GM19397 (cell line): ENCODE data around the gene TCF15.
"Not testable (repeated sequence)": the region's sequence is repeated elsewhere in the genome, so short reads cannot be mapped to it uniquely, and the experiment has no call there.

Experiments
- ATAC-seq: cut with Tn5 transposase; IDR thresholded peaks from one replicate; pipeline ENCODE4 v1.9.1; 2021; ENCODE audit warnings: mild to moderate bottlenecking, moderate library complexity; ENCODE audit not compliant: unreplicated experiment

TCF15 gene

DNA sequence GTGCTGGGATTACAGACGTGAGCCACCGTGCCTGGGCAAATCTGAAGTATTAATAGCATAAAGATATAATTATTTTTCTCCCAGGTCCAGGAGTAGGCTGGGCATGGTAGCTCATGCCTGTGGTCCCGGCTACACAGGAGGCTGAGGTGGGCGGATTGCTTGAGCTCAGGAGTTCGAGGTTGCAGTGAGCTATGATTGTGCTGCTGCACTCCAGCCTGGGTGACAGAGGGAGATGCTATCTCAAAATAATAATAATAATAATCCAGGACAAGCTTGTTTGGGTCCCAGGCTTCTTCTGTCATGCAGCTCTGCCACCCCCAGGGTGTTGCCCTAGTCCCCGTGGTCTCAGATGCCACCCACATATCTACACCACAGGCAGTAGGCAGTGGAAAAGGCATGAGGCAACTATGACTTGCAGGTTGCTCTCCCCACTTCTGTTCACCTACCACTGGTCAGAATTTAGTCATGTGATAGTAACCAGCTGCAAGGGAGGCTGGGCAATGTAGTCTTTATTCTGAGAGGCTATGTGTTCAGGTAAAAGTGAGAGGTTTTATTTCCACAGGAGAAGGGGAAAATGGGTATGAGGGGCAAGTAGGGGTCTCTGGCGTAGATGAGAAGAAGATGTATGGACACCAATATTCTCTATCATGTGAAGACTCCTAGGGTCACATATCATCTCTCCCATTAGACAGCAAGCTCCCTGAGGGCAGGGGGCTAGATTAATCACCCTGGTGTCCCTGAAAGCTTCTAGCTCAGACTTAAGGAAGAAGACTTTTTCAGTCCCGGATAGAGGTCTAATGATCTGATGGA, 25.7 kb downstream of the TCF15 start:
- ATAC-seq, result no peak

DNA sequence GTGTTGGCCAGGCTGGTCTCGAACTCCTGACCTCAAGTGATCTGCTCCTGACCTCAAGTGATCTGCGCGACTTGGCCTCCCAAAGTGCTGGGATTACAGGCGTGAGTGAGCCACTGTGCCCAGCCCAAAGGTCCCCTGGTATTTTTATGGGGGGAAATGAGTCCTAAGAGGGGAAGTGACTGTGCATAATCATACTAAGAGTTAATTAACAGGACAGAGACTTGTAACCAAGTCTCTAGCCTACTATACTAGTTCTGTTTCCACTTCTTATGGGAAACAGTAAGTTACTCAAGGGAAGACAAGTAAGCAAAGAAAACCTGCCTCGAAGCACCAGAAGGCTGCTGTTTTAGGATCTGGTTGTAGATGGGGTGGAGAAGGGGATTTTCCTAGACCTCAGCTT, 27.9 kb downstream of the TCF15 start:
- ATAC-seq, result no peak

DNA sequence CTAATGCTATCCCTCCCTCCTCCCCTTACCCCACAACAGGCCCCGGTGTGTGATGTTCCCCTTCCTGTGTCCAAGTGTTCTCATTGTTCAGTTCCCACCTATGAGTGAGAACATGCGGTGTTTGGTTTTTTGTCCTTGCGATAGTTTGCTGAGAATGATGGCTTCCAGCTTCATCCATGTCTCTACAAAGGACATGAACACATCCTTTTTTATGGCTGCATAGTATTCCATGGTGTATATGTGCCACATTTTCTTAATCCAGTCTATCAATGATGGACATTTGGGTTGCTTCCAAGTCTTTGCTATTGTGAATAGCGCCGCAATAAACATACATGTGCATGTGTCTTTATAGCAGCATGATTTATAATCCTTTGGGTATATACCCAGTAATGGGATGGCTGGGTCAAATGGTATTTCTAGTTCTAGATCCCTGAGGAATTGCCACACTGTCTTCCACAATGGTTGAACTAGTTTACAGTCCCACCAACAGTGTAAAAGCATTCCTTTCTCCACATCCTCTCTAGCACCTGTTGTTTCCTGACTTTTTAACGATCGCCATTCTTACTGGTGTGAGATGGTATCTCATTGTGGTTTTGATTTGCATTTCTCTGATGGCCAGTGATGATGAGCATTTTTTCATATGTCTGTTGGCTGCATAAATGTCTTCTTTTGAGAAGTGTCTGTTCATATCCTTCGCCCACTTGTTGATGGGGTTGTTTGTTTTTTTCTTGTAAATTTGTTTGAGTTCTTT, 31.0 kb downstream of the TCF15 start:
- not testable (repeated sequence) for ATAC-seq

- no peak for ATAC-seq
Observed at GRCh38 chr20:577167-577791, 32.8 kb downstream of the TCF15 start.

DNA sequence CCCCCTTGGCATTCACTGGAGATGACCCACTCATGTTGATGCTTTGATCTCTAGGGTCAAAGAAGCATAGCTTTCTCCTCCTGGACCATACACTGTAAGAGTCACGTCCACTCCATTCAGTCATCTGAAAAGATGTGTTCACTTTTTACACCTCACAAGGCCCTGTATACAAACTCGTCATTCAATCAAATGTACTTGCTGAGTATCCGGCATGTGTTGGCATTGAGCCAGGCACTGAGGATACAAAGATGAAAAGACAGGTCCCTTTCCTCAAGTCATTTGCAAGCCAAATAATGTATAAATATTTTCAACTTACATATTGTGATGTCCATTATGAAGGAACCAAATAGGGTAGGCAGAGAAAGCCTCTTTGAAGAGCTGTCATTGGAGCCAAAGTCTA, 34.0 kb downstream of the TCF15 start:
- no peak for ATAC-seq

GRCh38 chr20:575230-575629, 34.9 kb downstream of the TCF15 start:
- no peak for ATAC-seq

DNA sequence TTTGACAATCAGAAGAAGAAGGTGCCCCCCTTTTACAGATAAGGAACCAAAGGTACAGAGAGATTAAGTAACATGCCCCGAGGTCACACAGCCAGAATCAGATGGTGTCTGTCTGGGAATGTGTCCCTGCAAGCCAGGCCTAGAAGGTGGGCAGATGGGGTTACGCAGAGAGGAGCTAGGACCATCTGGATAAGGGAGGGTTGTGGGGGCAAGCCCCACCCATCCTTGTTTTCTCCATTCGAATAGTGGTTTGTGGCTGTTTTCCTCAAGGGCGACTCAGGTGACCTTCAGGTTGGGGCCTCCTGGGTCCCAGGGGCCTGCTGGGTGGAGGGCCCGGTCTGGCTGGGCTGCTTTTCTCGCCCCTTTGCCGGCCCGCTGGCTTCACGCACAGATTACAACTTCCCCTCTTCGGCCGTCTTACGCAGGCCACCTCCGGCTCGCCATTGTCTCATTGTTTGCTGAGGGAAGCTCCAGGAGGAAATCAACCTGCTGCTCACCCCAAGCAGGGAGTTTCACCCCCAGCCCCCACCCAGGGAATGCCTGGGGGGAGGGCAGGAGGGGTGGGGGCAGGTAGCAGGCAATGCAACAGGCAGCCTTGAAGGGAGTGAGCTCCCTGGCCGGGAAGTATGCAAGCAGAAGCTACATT, 35.7 kb downstream of the TCF15 start:
- no peak for ATAC-seq

- ATAC-seq, result no peak
Observed at GRCh38 chr20:573414-574296, 36.5 kb downstream of the TCF15 start.

- ATAC-seq, result no peak
Observed at GRCh38 chr20:572727-573126, 37.4 kb downstream of the TCF15 start.

GRCh38 chr20:571754-572441, 38.2 kb downstream of the TCF15 start:
- no peak for ATAC-seq

DNA sequence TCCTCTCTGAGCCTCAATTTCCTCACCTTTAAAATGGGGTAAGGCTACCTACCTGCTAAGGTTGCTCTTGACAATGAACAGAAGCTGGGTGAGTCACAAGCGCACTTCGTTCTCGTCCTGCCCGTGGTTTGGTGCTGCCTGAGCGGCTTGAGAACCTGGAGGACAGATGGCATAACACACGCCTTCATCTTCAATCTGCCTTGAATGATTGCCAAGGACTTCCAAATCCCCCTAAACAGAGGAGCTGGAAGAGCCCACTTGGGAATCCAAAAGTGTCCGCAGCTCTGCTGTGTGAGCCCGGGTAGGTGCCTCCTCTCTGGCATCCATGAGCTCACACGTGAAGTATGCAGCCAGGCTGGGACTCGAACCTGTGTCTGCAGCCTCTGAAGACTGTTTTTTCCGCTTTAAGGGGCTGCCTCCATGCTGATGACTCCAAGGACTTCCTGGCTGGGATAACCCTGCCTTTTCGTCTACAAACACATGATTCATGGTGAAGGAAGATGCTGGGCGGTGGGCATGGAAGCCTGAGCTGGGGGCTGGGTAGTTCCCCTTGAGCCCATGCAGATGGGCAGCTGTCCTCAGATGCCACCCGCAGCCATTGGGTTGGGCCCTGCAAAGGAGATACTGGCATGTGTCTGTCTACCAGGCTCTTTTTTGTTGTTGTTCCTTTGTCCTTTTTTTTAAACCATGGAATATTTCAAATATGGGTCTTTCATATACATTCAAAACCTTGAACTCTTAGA, 41.3 kb downstream of the TCF15 start:
- ATAC-seq, result no peak

- ATAC-seq, result no peak
Observed at GRCh38 chr20:568097-568652, 41.9 kb downstream of the TCF15 start.

GRCh38 chr20:564192-564591, 45.9 kb downstream of the TCF15 start:
- ATAC-seq, result no peak

- no peak for ATAC-seq
Observed at GRCh38 chr20:563187-563586, 46.9 kb downstream of the TCF15 start.

GRCh38 chr20:562232-562897, 47.7 kb downstream of the TCF15 start:
- ATAC-seq, result no peak

DNA sequence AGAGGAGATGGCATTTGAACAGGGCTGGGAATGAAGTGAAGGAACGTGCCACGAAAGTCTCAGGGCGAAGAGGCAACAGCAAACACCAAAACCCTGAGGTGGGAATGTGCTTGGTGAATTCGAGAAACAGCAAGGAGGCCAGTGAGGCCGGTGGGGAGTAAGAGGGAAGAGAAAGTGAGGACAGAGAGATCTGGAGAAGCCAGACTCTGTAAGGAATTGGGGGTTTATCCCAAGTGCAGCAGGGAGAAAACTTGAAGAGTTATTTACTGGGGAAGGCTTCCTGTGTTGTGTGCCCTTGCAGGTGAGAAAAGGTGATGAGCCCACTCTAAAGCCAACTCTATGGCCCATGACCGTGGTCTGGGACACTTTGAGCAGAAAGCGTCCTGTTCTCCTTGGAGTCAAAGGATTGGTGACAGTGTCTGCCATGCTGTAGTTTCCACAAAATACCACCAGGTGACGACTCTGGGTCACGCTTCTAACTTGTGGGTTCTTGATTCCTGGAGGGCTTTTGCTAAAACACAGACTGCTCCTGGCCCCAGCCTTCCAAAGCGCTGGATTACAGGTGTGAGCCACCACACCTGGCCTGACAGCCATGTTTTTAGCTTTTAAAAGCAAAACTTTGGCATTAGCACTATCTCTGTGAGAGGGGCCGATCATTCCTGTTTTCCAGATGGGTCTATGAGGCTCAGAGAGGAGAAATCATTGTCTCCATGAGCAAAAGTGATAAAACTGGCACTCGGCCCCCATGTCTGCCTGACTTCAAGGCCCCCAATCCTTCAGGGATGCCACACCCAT, 48.5 kb downstream of the TCF15 start:
- no peak for ATAC-seq

GRCh38 chr20:560680-561079, 49.4 kb downstream of the TCF15 start:
- ATAC-seq, result no peak
